ENCODE results near the gene ANXA11.
"Not testable (repeated sequence)": the region's sequence is repeated elsewhere in the genome, so short reads cannot be mapped to it uniquely, and the experiment has no call there.

The ANXA11 gene

DNA sequence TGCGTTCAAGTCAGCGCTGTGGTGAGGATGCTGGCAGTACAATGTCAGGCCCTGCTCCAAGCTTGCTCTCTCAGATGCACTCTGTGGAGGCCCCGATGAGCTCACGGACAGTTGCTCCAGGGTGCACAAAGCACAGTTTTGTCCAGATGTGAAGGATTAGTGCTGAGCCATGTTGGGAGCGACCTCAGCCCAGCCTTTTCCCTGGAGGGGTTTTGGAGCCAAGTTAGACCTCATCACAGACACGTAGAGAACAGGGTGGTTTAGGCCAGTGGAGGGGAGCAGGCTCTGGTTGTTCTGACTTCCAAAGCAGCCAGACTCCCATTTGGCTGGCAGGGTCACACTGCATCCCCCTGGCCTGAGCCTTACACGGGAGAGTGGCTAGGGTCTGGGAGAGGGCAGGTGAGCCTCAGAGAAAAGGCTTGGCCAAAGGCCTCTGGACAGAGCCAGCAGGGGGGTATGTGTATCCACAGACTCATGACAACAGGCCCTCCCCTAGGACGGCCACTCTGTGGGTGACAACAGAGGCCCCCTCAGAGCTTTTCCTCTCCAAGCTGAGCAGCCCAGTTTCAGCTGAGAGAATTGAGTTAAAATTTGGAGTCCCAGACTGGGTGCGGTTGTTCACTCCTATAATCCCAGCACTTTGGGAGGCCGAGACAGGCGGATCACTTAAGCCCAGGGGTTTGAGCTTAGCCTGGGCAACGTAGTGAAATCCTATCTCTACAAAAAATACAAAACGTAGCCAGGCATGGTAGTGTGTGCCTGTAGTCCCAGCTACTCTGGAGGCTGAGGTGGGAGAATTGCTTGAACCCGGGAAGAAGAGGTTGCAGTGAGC, 68.1 kb downstream of the ANXA11 start:
- Histone ChIP-seq H3K4me1 (ENCODE audit: insufficient read depth, low read length) (peaks cover 15% of the 10 kb centered on the region), H3K27me3 (ENCODE audit: insufficient read depth, low read length) (peaks cover 21% of the 10 kb centered on the region), H3K36me3 (ENCODE audit: insufficient read depth, low read length) (no peaks in the 10 kb centered on the region), H2AFZ (ENCODE audit: low read depth, low read length) (no peak overlapping the region), H3K9me3 (ENCODE audit: low read length) (no peaks in the 10 kb centered on the region), H3K4me3 (ENCODE audit: low read length) (no peak overlapping the region)

DNA sequence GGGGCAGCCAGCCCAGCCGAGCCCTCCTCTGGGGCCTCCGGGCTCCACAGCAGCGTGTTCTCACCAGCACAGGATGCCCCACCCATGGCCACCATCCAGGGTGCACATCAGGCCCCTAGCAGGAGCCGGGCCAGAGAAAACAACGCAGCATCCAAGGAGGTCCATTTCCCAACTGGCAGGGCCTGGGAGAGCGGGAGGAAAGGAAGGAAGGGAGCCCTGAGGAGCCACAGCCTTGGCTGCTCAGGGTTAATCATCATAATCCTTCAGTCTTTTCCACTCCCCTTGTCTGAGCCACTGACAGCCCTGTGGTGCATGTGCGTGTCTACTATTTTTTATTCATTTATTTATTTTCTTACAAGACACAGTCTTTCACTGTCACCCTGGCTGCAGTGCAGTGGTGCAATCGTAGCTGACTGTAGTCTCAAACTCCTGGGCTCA, 69.2 kb downstream of the ANXA11 start:
- Histone ChIP-seq H3K36me3 (ENCODE audit: insufficient read depth, low read length) (no peaks in the 10 kb centered on the region), H3K27me3 (ENCODE audit: insufficient read depth, low read length) (peaks cover 30% of the 10 kb centered on the region), H3K4me3 (ENCODE audit: low read length) (no peak overlapping the region), H3K4me1 (ENCODE audit: insufficient read depth, low read length) (peaks cover 15% of the 10 kb centered on the region), H3K9me3 (ENCODE audit: low read length) (no peaks in the 10 kb centered on the region), H2AFZ (ENCODE audit: low read depth, low read length) (no peak overlapping the region)

DNA sequence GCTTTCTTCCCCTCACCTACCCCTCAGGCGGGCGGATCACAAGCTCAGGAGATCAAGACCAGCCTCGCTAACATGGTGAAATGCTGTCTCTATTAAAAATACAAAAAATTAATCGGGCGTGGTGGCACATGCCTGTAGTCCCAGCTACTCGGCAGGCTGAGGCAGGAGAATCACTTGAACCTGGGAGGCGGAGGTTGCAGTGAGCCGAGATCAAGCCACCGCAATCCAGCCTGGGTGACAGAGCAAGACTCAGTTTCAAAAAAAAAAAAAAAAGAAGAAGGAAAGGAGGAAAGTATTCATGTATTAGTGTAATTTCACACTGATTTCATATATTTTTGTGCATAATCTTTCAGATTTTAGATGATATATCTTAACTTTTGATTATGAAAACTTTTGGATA, 71.7 kb downstream of the ANXA11 start:
- not testable (repeated sequence) for H2AFZ ChIP-seq (ENCODE audit: low read depth, low read length); H3K36me3 ChIP-seq (ENCODE audit: insufficient read depth, low read length); H3K4me3 ChIP-seq (ENCODE audit: low read length); H3K9me3 ChIP-seq (ENCODE audit: low read length)
- peaks cover 15% of the 10 kb centered on the region for H3K4me1 ChIP-seq (ENCODE audit: insufficient read depth, low read length)
- peaks cover 31% of the 10 kb centered on the region for H3K27me3 ChIP-seq (ENCODE audit: insufficient read depth, low read length)

DNA sequence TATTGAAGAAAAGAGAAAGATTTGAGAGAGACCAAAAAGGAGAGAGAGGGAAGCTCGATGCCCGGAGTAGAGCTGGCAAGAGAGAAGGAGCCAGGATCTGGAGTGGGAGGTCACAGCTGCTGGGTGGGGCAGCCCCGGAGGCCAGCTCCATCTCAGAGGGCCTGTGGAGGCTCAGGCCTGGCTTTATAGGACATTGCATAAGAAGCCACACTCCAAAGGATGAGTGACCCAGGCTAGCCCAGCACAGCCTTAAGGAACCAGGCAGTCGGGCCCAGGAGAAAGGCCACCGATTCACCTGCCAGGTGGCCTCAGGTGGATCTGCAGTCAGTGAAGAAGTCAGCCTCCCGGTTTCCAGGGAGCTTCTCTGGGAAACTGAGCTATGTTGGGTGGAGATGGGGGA, 72.1 kb downstream of the ANXA11 start:
- Histone ChIP-seq H2AFZ (ENCODE audit: low read depth, low read length) (peak overlapping the region; percentile 81), H3K4me1 (ENCODE audit: insufficient read depth, low read length) (peaks cover 13% of the 10 kb centered on the region), H3K9me3 (ENCODE audit: low read length) (no peaks in the 10 kb centered on the region), H3K27me3 (ENCODE audit: insufficient read depth, low read length) (peaks cover 31% of the 10 kb centered on the region), H3K4me3 (ENCODE audit: low read length) (no peak overlapping the region), H3K36me3 (ENCODE audit: insufficient read depth, low read length) (no peaks in the 10 kb centered on the region)

DNA sequence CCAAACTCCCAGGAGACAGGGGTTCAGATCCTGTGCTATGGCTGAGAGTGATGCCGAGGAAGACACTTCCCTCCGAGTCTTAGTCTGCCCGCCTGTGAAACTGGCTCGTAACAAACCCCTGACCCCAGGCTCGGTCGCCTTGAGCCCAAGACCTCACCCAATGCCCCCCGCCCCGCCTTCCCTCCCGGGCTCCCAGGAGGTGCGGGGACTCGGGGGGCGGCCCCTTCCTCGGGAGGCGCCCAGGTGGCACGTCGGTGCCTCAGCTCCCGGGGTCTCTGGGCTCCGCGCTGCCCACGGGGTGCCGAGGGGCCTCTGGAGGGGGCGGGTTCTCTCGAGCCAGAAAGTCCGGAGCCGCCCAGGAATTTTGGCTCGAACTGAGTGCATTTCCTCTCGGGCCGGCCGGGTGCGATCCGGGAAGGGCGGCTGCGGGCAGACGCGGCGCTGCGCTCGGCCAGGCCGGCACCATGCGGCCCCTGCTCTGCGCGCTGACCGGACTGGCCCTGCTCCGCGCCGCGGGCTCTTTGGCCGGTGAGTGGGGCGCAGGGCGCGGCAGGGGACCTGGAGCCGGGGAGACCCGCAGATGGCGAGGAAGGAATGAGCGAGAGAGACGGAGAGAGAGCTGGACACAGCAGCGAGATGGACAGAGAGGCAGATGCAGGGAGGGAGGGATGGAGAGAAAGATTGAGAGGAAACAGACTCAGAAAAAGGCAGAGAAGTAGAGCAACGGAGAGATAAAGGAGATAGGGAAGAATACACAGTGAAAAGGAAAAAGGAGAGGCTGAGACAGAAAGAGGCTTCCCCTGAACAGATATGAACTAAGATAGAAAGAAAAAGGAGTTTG, 72.8 kb downstream of the ANXA11 start, which contains the start of gene PLAC9:
TSS of gene PLAC9 (plus strand) at position 432 of the 841 bp plus-strand sequence. CDS start at position 465, 33 bp downstream.
- peak within 1 kb of the TSS; percentile 81 for H2AFZ ChIP-seq (ENCODE audit: low read depth, low read length)
- peaks cover 8% of the 10 kb centered on the region for H3K4me1 ChIP-seq (ENCODE audit: insufficient read depth, low read length)
- peaks cover 31% of the 10 kb centered on the region for H3K27me3 ChIP-seq (ENCODE audit: insufficient read depth, low read length)
- H3K4me3 ChIP-seq (ENCODE audit: low read length) = peak within 1 kb of the TSS; percentile 41
- no peaks in the 10 kb centered on the region for H3K9me3 ChIP-seq (ENCODE audit: low read length)
- no peaks in the 10 kb centered on the region for H3K36me3 ChIP-seq (ENCODE audit: insufficient read depth, low read length)

DNA sequence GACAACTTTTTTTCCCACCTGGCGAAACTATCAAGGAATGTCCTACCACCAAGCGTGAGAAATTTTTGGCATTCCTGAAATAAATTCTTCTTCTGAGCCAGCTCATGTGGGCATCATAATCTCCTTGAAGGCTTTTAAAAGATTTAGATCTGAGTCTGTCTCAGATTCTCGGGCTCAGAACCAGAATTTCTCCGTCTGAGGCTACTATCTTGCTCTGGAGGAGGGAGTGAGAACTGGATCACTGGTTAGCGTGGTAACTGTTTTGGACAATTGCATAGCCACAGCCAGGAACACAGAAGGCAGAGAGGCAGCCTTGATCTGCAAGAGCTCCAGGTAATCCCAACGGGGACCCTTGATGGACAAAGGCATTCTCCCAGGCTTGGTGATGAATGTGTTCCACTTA, 73.8 kb downstream of the ANXA11 start:
- Histone ChIP-seq H3K4me1 (ENCODE audit: insufficient read depth, low read length) (peaks cover 2% of the 10 kb centered on the region), H3K4me3 (ENCODE audit: low read length) (no peak overlapping the region), H3K36me3 (ENCODE audit: insufficient read depth, low read length) (no peaks in the 10 kb centered on the region), H2AFZ (ENCODE audit: low read depth, low read length) (no peak overlapping the region), H3K9me3 (ENCODE audit: low read length) (no peaks in the 10 kb centered on the region), H3K27me3 (ENCODE audit: insufficient read depth, low read length) (peaks cover 31% of the 10 kb centered on the region)

DNA sequence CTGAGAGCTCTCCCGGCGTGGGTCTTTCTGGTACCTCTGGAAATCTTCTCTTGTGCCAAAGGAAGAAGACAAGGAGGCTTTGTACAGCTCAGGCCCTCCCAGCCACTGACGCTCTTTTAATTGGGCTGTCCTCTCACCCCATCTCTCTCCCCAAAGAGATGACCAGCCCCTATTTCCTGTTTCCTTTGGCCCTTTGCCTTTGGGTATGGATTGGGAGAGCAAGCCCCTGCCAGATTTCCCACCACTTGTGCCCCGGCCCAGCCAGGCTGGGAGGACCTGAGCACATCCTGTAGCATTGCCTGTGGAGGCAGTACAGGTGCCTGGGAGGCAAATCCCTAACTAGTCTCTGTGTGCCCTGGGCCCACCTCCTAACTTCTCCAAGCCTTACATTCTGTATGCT, 78.5 kb downstream of the ANXA11 start:
- Histone ChIP-seq H2AFZ (ENCODE audit: low read depth, low read length) (no peak overlapping the region), H3K4me1 (ENCODE audit: insufficient read depth, low read length) (no peaks in the 10 kb centered on the region), H3K36me3 (ENCODE audit: insufficient read depth, low read length) (no peaks in the 10 kb centered on the region), H3K9me3 (ENCODE audit: low read length) (no peaks in the 10 kb centered on the region), H3K4me3 (ENCODE audit: low read length) (no peak overlapping the region), H3K27me3 (ENCODE audit: insufficient read depth, low read length) (peaks cover 9% of the 10 kb centered on the region)

DNA sequence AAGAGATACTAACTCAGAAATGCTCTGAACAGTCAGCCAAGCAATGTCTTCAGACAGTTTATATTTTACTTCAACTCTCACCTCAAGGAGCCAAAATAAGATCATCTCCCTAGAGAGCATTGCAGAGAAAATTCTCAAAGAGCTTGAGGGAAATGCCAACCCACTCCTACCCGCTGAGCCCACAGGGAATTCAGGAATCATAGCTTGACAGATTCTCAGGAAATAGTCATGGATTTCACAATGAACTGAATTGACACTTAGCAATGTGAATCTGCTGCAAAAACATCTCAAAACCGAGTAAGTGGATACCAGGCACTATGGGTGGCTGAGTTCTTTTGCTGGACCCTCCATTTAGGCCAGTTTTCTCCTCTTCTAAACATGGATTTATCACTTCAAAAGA, 82.6 kb downstream of the ANXA11 start:
- no peaks in the 10 kb centered on the region for H3K4me1 ChIP-seq (ENCODE audit: insufficient read depth, low read length)

DNA sequence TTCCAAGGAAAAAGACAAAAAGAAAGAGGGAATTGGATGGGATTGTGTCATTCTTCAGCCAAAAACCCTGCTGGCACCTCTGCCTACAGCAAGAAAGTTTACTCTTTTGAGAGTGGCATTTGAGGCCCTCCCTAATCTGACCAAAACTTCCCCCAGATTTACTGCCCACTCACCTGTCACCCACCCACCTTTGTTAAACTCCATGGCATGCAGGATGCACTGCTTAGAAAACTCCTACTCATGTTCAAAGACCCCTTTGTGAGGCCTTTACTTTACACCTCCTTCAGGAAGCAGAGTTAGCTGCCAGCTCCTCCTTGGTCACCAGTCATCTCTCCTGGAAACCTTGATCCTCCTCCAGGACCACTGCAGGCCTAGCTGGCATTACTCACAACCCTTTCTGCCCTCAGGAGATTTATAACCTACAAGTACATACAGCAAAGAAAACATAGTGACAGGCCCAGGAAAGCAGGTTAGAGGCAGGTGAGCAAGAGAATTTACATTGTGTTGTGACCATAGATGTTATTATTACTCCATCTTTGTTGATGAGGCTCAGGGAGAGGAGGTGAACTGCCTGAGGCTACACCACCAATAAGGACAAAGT, 83.1 kb downstream of the ANXA11 start:
- H3K4me1 ChIP-seq (ENCODE audit: insufficient read depth, low read length) = no peaks in the 10 kb centered on the region
- H3K27me3 ChIP-seq (ENCODE audit: insufficient read depth, low read length) = no peaks in the 10 kb centered on the region
- no peak overlapping the region for H2AFZ ChIP-seq (ENCODE audit: low read depth, low read length)
- H3K4me3 ChIP-seq (ENCODE audit: low read length) = no peak overlapping the region
- H3K9me3 ChIP-seq (ENCODE audit: low read length) = no peaks in the 10 kb centered on the region
- no peaks in the 10 kb centered on the region for H3K36me3 ChIP-seq (ENCODE audit: insufficient read depth, low read length)

More for the DNA sequence above, 82.6 kb downstream of the ANXA11 start:
- Histone ChIP-seq H3K36me3 (ENCODE audit: insufficient read depth, low read length) (no peaks in the 10 kb centered on the region), H3K9me3 (ENCODE audit: low read length) (no peaks in the 10 kb centered on the region), H3K4me3 (ENCODE audit: low read length) (no peak overlapping the region), H3K27me3 (ENCODE audit: insufficient read depth, low read length) (no peaks in the 10 kb centered on the region), H2AFZ (ENCODE audit: low read depth, low read length) (no peak overlapping the region)

DNA sequence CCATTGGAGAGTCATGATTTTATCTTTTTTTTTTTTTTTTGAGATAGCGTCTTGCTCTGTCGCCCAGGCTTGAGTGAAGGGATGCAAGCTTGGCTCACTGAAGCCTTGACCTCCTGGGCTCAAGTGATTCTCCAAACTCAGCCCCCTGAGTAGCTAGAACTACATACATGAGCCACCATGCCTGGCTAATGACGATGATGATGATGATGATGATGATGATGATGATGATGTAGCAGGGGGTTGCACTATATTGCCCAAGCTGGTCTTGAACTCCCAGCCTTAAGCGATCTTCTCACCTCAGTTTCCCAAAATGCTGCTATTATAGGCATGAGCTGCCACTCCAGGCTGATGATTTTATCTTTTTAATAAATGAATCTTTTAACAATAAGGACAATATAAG, 86.7 kb downstream of the ANXA11 start:
- H2AFZ ChIP-seq (ENCODE audit: low read depth, low read length) = no peak overlapping the region
- H3K4me3 ChIP-seq (ENCODE audit: low read length) = no peak overlapping the region
- H3K9me3 ChIP-seq (ENCODE audit: low read length) = no peaks in the 10 kb centered on the region
- H3K36me3 ChIP-seq (ENCODE audit: insufficient read depth, low read length) = no peaks in the 10 kb centered on the region
- no peaks in the 10 kb centered on the region for H3K27me3 ChIP-seq (ENCODE audit: insufficient read depth, low read length)
- no peaks in the 10 kb centered on the region for H3K4me1 ChIP-seq (ENCODE audit: insufficient read depth, low read length)

DNA sequence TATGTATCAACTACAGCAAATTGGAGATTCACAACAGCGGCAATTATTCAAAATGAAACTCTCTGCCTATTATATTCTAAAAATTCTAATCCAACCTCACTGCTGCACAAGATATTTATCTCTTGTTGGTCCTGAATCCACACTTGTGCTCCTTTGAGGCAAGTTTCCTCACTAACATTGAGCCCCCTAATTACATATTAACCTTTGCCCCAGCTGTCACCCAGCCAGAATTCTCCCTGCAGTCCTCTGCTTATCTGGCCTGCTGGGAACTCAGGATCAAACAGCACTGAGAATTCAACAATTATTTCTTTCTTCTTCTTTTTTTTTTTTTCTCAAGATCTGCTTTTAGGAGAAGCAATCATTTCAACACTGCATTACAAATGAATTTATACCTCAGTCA, 94.4 kb downstream of the ANXA11 start:
- Histone ChIP-seq H3K27me3 (ENCODE audit: insufficient read depth, low read length) (no peaks in the 10 kb centered on the region), H3K36me3 (ENCODE audit: insufficient read depth, low read length) (no peaks in the 10 kb centered on the region), H3K4me3 (ENCODE audit: low read length) (no peak overlapping the region), H3K4me1 (ENCODE audit: insufficient read depth, low read length) (no peaks in the 10 kb centered on the region), H2AFZ (ENCODE audit: low read depth, low read length) (no peak overlapping the region), H3K9me3 (ENCODE audit: low read length) (peaks cover 5% of the 10 kb centered on the region)

DNA sequence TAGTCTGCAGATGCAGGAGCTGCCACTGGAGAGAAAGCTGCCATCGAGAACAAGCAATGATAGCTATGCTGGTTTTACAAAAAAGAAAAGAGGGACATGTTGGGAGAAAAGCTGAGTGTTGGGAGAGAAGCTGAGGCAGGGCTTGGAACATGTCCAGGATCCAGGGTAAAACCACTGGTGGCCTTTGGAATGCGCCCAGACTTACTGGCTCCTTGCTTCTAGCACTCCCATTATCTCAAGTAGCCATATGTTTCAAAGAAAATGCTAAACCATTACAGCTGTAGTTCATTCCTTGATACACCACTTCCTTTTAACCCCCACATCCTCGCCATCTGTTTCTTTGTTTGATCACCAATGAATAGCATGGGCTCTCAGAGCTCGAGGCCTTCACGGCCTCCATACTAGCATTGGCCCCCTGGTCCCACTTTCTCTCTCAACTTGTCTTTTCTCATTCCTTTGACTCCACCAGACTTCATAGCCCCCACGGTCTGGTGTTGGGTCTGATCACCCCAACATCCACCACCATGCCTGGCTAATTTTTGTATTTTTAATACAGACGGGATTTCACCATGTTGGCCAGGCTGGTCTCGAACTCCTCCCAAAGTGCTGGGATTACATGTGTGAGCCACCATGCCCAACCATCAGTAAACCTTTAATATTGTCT, 96.6 kb downstream of the ANXA11 start:
- Histone ChIP-seq H3K9me3 (ENCODE audit: low read length) (peaks cover 5% of the 10 kb centered on the region), H3K36me3 (ENCODE audit: insufficient read depth, low read length) (no peaks in the 10 kb centered on the region), H3K27me3 (ENCODE audit: insufficient read depth, low read length) (no peaks in the 10 kb centered on the region), H3K4me3 (ENCODE audit: low read length) (no peak overlapping the region), H3K4me1 (ENCODE audit: insufficient read depth, low read length) (peaks cover 6% of the 10 kb centered on the region), H2AFZ (ENCODE audit: low read depth, low read length) (no peak overlapping the region)
